Activated T-cell treated with anti-CD3 and anti-CD28 coated beads for 48 hours (primary cell): ENCODE data around the gene OMP.
A peak's percentile ranks its signal among the peaks of the same experiment; 100 is the strongest.
"Not testable (repeated sequence)": the region's sequence is repeated elsewhere in the genome, so short reads cannot be mapped to it uniquely, and the experiment has no call there.

Experiments used
- DNase-seq: peaks from one replicate; pipeline ENCODE4 v3.0.0-alpha.2; 2020; ENCODE audit warnings: low read depth

Gene OMP

GRCh38 chr11:77086521-77087472 is 15.8 kb upstream of the OMP start:
- no peak for DNase-seq

GRCh38 chr11:77087723-77088225 is 14.9 kb upstream of the OMP start:
- DNase-seq: no peak

GRCh38 chr11:77088236-77089003 is 14.2 kb upstream of the OMP start:
- DNase-seq: no peak

- DNase-seq: no peak
Observed at GRCh38 chr11:77089004-77089545, 13.6 kb upstream of the OMP start.

- DNase-seq: no peak
Observed at GRCh38 chr11:77090046-77090372, 12.6 kb upstream of the OMP start.

GRCh38 chr11:77090373-77091111 is 12.1 kb upstream of the OMP start:
- no peak for DNase-seq

GRCh38 chr11:77091146-77091940 is 11.3 kb upstream of the OMP start:
- peak; percentile 74 for DNase-seq

- no peak for DNase-seq
Observed at GRCh38 chr11:77092382-77092781, 10.3 kb upstream of the OMP start.

GRCh38 chr11:77093056-77093891 is 9.4 kb upstream of the OMP start:
- DNase-seq: no peak

GRCh38 chr11:77093987-77094840 is 8.4 kb upstream of the OMP start:
- no peak for DNase-seq

GRCh38 chr11:77094841-77095365 is 7.7 kb upstream of the OMP start:
- no peak for DNase-seq

- no peak for DNase-seq
Observed at GRCh38 chr11:77095551-77096490, 6.8 kb upstream of the OMP start.

GRCh38 chr11:77096591-77097019 is 6.0 kb upstream of the OMP start:
- no peak for DNase-seq

GRCh38 chr11:77097180-77097579 is 5.5 kb upstream of the OMP start:
- DNase-seq: not testable (repeated sequence)

- no peak for DNase-seq
Observed at GRCh38 chr11:77100166-77101042, 2.2 kb upstream of the OMP start.

GRCh38 chr11:77101043-77101537 is 1.6 kb upstream of the OMP start:
- DNase-seq: no peak

GRCh38 chr11:77103319-77103718 is 679 bp downstream of the OMP start:
- no peak for DNase-seq
